GM12864 (cell line): ENCODE data around the gene ATP8B3.

Source experiments
- DNase-seq: peaks from one replicate; pipeline ENCODE4 v3.0.0-alpha.2; 2011; ENCODE audit warnings: low read depth
- H3K4me3 ChIP-seq: 2 replicates; pipeline ENCODE4 v1.5.1; 2011; ENCODE audit warnings: mild to moderate bottlenecking, low read depth, low read length, control low read depth
- TF ChIP-seq, protein P1 (sequence below): IDR thresholded peaks from 2 replicates; pipeline ENCODE4 v1.5.1; 2011; ENCODE audit warnings: low read depth, mild to moderate bottlenecking, moderate library complexity, low read length, control low read depth, inconsistent platforms; ENCODE audit errors: missing control alignments

ATP8B3 gene

DNA sequence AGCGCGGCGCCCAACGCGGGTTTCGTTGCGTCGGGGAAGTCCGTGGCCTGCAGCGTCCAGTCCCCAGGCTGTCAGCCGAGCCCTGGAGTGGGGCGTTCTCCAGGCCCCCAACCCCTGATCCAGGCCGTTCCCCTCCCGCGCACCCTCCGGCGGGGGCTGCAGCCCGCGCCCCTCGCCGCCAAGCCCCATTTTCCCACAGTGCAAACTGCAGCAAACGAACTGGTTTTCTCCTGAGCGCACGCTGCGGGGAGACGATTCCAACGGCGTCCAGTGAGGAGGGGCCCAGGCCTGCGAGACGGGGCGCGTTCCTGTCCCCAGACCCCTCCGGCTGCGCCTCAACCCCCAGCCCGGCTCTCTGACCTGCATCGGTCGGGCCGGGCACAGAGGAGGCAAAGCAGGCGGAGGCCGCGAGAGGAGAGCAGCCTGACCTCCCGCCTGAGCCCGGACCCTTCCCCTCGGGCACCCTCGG is 63.2 kb downstream of the ATP8B3 start:
- no peak for DNase-seq
- H3K4me3 ChIP-seq: no peak overlapping the region
- TF ChIP-seq, protein P1, sequence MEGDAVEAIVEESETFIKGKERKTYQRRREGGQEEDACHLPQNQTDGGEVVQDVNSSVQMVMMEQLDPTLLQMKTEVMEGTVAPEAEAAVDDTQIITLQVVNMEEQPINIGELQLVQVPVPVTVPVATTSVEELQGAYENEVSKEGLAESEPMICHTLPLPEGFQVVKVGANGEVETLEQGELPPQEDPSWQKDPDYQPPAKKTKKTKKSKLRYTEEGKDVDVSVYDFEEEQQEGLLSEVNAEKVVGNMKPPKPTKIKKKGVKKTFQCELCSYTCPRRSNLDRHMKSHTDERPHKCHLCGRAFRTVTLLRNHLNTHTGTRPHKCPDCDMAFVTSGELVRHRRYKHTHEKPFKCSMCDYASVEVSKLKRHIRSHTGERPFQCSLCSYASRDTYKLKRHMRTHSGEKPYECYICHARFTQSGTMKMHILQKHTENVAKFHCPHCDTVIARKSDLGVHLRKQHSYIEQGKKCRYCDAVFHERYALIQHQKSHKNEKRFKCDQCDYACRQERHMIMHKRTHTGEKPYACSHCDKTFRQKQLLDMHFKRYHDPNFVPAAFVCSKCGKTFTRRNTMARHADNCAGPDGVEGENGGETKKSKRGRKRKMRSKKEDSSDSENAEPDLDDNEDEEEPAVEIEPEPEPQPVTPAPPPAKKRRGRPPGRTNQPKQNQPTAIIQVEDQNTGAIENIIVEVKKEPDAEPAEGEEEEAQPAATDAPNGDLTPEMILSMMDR: no peak

DNA sequence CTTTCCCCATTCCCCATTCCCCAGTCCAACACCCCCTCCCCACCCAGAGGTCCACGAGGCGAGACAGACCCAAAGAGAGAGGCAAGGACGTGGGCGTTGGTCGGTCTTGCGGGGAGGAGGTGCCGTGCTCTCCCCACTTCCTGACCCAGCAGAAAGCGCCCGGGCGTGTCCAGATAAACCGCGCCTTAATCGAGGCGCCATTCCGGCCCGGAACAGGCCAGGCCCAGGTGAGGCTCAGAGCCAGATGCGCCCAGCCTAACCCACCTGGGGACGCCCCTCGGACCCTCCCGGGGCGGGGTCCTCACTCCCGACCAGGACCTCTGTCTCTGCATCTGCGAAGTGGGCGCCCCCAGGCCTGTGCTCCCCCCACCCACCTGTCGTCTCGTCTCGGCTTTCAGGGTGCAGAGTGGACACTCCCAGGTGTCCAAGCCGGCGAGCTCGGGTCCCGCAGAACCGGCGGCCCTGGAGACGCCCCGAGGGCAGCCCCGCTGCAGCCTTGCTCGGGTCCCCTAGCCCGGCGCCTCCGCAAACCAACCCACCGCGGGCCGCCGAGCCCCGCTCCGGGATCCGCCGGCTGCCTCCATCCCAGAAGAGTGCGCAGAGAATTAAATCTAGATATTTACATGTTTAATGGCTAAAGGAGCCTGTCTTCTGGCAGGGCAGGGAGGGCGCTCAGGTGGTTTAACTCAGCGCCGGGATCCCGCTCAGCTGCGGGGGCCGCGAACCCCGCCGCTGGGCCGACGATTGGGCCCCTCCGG is 63.8 kb downstream of the ATP8B3 start:
- no peak overlapping the region for H3K4me3 ChIP-seq
- no peak for DNase-seq
- TF ChIP-seq, protein P1: no peak

DNA sequence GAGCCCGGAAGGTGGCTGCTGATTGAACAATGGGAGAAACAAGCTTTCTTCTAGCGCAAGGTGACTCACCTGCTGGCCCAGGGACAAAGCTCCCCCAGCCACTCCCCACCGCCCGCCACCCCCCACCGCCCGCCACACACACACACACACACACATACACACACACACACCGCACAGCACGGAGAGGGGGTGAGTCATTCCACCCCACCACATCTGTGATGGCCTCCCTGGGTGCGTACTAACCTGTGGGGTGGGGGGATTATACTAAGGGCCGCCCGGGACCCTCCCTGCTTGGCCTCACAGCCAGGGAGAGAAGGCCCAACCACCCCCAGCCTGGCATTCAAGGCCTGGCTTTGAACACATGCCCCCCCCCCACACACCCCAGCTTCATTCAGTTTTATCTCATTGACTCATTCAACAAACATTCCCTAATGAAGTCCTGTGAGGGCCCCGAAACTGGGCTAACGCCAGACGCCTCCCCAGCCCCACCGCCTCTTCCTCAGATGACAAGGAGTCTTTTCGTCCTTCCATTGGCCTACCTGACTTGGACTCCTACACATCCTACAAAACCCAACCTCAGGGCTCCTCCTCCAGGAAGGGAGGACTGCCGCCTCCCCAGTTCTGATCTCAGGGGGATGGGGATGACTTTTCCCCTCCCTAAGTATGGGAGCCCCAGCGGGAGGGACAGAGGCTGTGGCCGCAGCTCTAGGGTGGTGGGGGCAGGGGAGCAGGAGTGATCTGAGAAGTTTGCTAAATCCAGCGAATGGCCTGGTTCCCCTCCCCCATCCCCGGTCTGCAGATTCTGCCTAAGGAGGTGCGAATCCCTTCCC is 64.6 kb downstream of the ATP8B3 start:
- TF ChIP-seq, protein P1: no peak
- DNase-seq: no peak
- H3K4me3 ChIP-seq: no peak overlapping the region

DNA sequence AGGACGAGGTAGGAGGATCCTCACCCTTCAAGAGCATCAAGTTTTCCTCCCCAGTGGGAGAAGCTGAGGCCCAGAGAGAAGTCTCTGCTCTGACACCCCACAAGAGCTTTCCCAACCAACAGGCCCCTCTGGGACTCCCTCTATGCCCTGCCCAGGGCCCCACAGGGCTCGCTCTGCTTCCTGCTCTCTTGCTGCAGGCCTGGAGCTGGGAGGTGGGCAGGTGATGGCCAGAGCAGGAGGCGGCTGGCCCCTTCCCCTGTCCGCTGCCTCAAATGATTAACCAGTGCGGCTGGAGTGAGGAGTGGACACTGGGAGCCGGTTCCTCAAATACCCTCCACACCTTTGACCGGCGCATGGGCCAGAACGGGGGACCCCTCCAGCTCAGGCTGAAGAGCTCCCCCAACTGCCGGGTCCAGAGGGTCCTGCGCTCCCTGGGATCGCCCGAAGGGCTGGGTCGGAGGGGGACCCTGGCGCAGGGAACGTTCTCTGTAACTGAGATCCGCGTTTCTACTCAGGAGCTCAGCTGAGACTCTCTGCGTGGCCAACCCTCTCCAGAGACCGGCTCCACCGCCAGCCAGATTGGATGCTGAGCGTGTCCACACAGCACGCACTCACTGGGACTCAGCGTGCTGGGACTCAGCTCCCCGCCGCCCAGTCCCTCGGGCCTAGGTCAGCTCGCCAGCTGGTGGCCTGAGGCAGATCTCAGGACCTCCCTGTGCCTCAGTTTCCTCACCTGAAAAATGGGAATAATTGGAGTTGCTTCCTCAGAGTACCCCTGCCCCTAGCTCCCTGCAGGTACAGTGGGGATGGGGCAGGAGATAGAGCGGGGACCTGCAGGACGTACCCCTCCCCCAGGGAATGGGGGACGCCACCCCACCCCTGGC is 65.4 kb downstream of the ATP8B3 start:
- TF ChIP-seq, protein P1: no peak
- no peak for DNase-seq
- H3K4me3 ChIP-seq: no peak overlapping the region

DNA sequence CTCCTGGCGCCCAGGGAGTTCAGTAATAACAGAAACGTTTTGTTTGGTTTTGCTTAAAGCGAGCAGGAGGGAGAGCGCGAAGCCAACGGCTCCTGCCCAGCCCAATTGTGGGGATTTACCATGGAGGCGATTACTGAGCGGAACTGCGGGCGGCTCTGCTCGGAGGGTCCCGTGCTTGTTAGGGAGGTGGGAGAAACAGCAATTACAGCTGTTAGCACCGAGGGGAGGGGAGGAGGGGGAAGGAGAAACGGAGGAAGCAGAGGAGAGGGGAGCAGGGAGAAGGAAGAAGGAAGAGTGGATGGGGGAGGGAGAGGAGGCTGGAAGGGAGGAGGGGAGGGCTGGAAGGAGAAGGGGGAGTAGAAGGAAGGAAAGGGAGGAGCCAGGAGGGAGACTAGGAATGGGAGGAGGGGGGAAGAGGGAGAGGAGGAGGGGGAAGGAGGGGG is 66.5 kb downstream of the ATP8B3 start:
- TF ChIP-seq, protein P1: no peak
- DNase-seq: no peak
- H3K4me3 ChIP-seq: no peak overlapping the region

DNA sequence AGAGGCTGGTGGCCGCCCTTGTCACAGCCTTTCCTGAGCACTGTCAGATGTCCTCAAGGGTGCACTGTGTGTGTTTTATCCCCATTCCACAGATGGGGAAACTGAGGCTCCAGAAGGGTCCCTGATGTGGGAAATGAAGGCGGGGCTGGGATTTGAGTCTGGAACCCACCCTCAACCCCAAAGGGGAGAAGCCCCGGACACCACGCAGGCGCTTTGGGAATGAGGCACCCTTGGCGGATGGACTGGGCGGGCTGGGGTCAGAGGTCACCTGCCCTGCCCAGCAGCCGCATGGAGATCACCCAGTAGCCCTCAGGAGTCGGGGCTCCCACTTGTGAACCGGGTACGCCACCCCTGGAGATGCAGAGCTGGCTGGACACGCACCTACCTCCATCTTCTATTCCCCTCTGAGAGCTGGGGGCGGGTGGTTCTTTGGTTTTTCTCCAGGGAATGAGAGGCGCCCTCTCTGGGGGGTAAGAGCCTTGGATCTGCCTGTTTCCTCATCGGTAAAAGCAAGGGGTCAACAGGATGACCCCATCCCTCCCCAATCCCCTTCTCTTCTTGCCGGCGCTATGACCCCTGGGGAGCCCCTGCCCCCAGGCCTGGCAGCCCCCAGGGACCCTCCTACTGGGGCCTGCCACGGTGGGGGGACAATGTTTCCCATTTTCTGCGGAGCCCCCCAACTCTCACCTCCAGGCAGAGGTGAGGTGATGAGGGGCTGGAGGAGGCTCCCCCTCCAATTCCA is 67.1 kb downstream of the ATP8B3 start:
- TF ChIP-seq, protein P1: no peak
- no peak overlapping the region for H3K4me3 ChIP-seq
- DNase-seq: no peak
